HEK293 (cell line): ENCODE measurements around the gene SNX33.

Experiments
- CTCF ChIA-PET: fragments of 350-600 bp; formaldehyde crosslinking; extraction: SDS; loops from one replicate; lab custom pipeline; 2021; ENCODE audit warnings: antibody characterized with exemption; lab: Yijun Ruan, JAX
- POLR2A ChIA-PET: fragments of 300-600 bp; formaldehyde crosslinking; extraction: SDS; loops from one replicate; lab custom pipeline; 2020; ENCODE audit warnings: antibody characterized with exemption, inconsistent platforms; lab: Yijun Ruan, JAX
- H3K27ac ChIP-seq: fragments of 200-500 bp; sonication (Bioruptor generic); 2 replicates; pipeline ENCODE4 v1.5.1; 2014; ENCODE audit warnings: low read depth, low read length, control low read depth, inconsistent platforms; ENCODE audit errors: extremely low read depth
- H3K36me3 ChIP-seq, 2 experiments: fragments of 200-500 bp in 1 of 2; sonication (Bioruptor generic) in 1 of 2; 1 replicate in 1 of 2; 2 replicates in 1 of 2; pipeline ENCODE4 v1.5.1; 2014 to 2017; ENCODE audit warnings: inconsistent platforms in 2 of 2, low read length in 2 of 2; ENCODE audit not compliant: control insufficient read depth in 2 of 2, insufficient read depth in 1 of 2
- H3K4me1 ChIP-seq: fragments of 200-500 bp; sonication (Bioruptor generic); 2 replicates; pipeline ENCODE4 v1.5.1; 2014; ENCODE audit warnings: mild to moderate bottlenecking, low read length, inconsistent platforms; ENCODE audit not compliant: control insufficient read depth, insufficient read depth
- H3K4me3 ChIP-seq: 2 replicates; pipeline ENCODE4 v1.5.1; 2011; ENCODE audit warnings: low read depth, mild to moderate bottlenecking, control low read depth, low read length, moderate library complexity
- H3K9me3 ChIP-seq: fragments of 200-500 bp; sonication (Bioruptor generic); 2 replicates; pipeline ENCODE4 v1.5.1; 2014; ENCODE audit warnings: low read depth, low read length, inconsistent platforms; ENCODE audit not compliant: control insufficient read depth, insufficient read depth
- GLIS2 ChIP-seq: fragments of 450-650 bp; formaldehyde crosslinking; IDR thresholded peaks from 2 replicates; pipeline ENCODE4 v1.5.1; 2016; ENCODE audit warnings: missing biosample characterization, missing genetic modification characterization
- HOXC10 ChIP-seq: sonication (generic); formaldehyde crosslinking; IDR thresholded peaks from 2 replicates; pipeline ENCODE4 v1.8.1; 2023; ENCODE audit warnings: mild to moderate bottlenecking, missing genetic modification reagents
- ZBTB48 ChIP-seq: fragments of 450-650 bp; formaldehyde crosslinking; IDR thresholded peaks from 2 replicates; pipeline ENCODE4 v1.5.1; 2016; ENCODE audit warnings: missing biosample characterization, missing genetic modification characterization
- ZIC2 ChIP-seq: fragments of 450-650 bp; formaldehyde crosslinking; IDR thresholded peaks from 2 replicates; pipeline ENCODE4 v1.5.1; 2016; ENCODE audit warnings: missing biosample characterization, missing genetic modification characterization
- ZNF174 ChIP-seq: fragments of 450-650 bp; formaldehyde crosslinking; IDR thresholded peaks from 2 replicates; pipeline ENCODE4 v1.5.0; 2017; ENCODE audit warnings: missing biosample characterization, mild to moderate bottlenecking, missing genetic modification characterization
- ZNF292 ChIP-seq: fragments of 450-650 bp; formaldehyde crosslinking; IDR thresholded peaks from 2 replicates; pipeline ENCODE4 v1.5.1; 2016; ENCODE audit warnings: low read depth, missing biosample characterization, missing genetic modification characterization, borderline replicate concordance
- ZNF302 ChIP-seq: fragments of 450-650 bp; formaldehyde crosslinking; IDR thresholded peaks from 2 replicates; pipeline ENCODE4 v1.5.1; 2016; ENCODE audit warnings: missing biosample characterization, missing genetic modification characterization, low read depth
- ZNF37A ChIP-seq: fragments of 450-650 bp; IDR thresholded peaks from 2 replicates; pipeline ENCODE4 v1.5.1; 2018; ENCODE audit warnings: missing biosample characterization, missing genetic modification characterization
- ZNF423 ChIP-seq: fragments of 450-650 bp; formaldehyde crosslinking; IDR thresholded peaks from 2 replicates; pipeline ENCODE4 v1.5.1; 2016; ENCODE audit warnings: missing biosample characterization, missing genetic modification characterization
- ZNF677 ChIP-seq: fragments of 450-650 bp; IDR thresholded peaks from 2 replicates; pipeline ENCODE4 v1.5.0; 2018; ENCODE audit warnings: missing biosample characterization, mild to moderate bottlenecking, missing genetic modification characterization, moderate library complexity
- ZNF768 ChIP-seq: fragments of 450-650 bp; formaldehyde crosslinking; IDR thresholded peaks from 2 replicates; pipeline ENCODE4 v1.5.1; 2018; ENCODE audit warnings: missing biosample characterization, mild to moderate bottlenecking, missing genetic modification characterization
- TF ChIP-seq, protein P1 (sequence below): fragments of 450-650 bp; formaldehyde crosslinking; IDR thresholded peaks from 2 replicates; pipeline ENCODE4 v1.5.1; 2016; ENCODE audit warnings: missing biosample characterization, missing genetic modification characterization
- TF ChIP-seq, protein P2 (sequence below): fragments of 450-650 bp; formaldehyde crosslinking; IDR thresholded peaks from 2 replicates; pipeline ENCODE4 v1.5.1; 2016; ENCODE audit warnings: missing biosample characterization, missing genetic modification characterization
- TF ChIP-seq, protein P3 (sequence below): fragments of 450-650 bp; IDR thresholded peaks from 2 replicates; pipeline ENCODE4 v1.5.1; 2018; ENCODE audit warnings: missing biosample characterization, missing genetic modification characterization

SNX33 gene

DNA sequence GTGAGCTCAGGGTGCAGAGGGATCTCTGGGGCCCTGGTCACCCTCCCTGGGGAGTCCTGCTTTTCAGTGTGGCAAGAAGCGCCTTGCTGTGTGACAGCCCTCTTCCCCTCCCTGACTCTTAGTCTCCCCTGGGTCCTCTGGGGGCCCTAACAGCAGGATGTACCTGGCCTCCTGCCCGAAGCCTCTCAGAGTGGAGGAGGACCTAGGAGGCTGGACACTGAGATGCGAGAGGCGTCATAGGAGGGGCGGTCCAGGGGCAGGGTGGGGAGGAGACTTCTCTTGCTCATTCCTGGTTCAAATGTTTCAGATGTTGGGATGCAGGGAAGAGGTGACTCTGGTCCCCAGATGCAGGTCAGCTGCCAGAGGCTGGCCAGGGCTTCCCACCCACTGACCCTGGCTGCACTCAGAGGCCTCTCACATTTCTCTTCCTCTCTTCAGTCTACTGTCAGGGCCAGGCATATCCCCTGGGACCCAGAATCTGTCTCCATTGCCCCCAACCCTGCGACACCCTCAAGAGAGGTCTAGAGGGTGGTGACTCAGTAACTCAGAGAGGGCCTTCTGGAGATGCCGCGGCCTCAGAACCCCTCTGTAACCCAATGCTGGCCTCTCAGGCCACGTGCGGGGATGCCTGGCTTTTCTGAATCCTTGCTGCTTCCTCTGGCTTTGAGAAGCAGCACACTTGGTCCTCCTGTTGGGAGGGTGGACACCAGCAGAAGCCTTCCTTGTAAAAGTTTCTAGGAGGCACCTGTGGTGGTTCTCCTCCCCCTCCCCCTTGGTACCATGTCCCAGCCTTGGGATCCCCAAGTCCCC, 25.9 kb downstream of the SNX33 start:
- H3K4me1 ChIP-seq = peaks cover 10% of the 10 kb centered on the region
- CTCF ChIA-PET = interaction anchor here (0.6 to 1.6 kb wide), 6 partner anchors 8 to 305 kb away, joined by 3 to 19 read pairs (median 4); partner anchors contain the start of genes IMP3, MAN2C1 and SNX33
- H3K4me3 ChIP-seq = no peak overlapping the region
- no peak for TF ChIP-seq ZNF292 (tag by site-specific recombination)
- TF ChIP-seq ZIC2 (tag by site-specific recombination) = peak; percentile 91
- TF ChIP-seq ZNF174 = no peak
- TF ChIP-seq, protein P1, sequence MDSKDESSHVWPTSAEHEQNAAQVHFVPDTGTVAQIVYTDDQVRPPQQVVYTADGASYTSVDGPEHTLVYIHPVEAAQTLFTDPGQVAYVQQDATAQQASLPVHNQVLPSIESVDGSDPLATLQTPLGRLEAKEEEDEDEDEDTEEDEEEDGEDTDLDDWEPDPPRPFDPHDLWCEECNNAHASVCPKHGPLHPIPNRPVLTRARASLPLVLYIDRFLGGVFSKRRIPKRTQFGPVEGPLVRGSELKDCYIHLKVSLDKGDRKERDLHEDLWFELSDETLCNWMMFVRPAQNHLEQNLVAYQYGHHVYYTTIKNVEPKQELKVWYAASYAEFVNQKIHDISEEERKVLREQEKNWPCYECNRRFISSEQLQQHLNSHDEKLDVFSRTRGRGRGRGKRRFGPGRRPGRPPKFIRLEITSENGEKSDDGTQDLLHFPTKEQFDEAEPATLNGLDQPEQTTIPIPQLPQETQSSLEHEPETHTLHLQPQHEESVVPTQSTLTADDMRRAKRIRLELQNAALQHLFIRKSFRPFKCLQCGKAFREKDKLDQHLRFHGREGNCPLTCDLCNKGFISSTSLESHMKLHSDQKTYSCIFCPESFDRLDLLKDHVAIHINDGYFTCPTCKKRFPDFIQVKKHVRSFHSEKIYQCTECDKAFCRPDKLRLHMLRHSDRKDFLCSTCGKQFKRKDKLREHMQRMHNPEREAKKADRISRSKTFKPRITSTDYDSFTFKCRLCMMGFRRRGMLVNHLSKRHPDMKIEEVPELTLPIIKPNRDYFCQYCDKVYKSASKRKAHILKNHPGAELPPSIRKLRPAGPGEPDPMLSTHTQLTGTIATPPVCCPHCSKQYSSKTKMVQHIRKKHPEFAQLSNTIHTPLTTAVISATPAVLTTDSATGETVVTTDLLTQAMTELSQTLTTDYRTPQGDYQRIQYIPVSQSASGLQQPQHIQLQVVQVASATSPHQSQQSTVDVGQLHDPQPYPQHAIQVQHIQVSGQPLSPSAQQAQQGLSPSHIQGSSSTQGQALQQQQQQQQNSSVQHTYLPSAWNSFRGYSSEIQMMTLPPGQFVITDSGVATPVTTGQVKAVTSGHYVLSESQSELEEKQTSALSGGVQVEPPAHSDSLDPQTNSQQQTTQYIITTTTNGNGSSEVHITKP (tag by site-specific recombination) = no peak
- no peak for TF ChIP-seq ZNF302 (tag by site-specific recombination)
- TF ChIP-seq, protein P2, sequence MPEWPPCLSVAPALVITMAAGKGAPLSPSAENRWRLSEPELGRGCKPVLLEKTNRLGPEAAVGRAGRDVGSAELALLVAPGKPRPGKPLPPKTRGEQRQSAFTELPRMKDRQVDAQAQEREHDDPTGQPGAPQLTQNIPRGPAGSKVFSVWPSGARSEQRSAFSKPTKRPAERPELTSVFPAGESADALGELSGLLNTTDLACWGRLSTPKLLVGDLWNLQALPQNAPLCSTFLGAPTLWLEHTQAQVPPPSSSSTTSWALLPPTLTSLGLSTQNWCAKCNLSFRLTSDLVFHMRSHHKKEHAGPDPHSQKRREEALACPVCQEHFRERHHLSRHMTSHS (tag by site-specific recombination) = no peak
- TF ChIP-seq ZNF37A (tag by site-specific recombination) = no peak
- no peak for TF ChIP-seq ZNF768 (tag by site-specific recombination)
- no peak for TF ChIP-seq ZNF677 (tag by site-specific recombination)
- TF ChIP-seq HOXC10 (CRISPR knock-in tag) = no peak
- TF ChIP-seq, protein P3, sequence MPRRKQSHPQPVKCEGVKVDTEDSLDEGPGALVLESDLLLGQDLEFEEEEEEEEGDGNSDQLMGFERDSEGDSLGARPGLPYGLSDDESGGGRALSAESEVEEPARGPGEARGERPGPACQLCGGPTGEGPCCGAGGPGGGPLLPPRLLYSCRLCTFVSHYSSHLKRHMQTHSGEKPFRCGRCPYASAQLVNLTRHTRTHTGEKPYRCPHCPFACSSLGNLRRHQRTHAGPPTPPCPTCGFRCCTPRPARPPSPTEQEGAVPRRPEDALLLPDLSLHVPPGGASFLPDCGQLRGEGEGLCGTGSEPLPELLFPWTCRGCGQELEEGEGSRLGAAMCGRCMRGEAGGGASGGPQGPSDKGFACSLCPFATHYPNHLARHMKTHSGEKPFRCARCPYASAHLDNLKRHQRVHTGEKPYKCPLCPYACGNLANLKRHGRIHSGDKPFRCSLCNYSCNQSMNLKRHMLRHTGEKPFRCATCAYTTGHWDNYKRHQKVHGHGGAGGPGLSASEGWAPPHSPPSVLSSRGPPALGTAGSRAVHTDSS (tag by site-specific recombination) = no peak
- TF ChIP-seq ZNF423 (tag by site-specific recombination) = 0 out of 2 replicates have a peak, but pooled peaks have one; percentile 37
- no peaks in the 10 kb centered on the region for H3K9me3 ChIP-seq
- POLR2A ChIA-PET = interaction anchor here (1.1 to 3.7 kb wide), 8 partner anchors 9 to 305 kb away, joined by 3 to 36 read pairs (median 8); partner anchors contain the start of genes IMP3, MAN2C1, SIN3A and SNX33
- no peaks in the 10 kb centered on the region for H3K36me3 ChIP-seq
- peak overlapping the region; percentile 36; the same call in 1 of the 2 replicates for H3K27ac ChIP-seq

DNA sequence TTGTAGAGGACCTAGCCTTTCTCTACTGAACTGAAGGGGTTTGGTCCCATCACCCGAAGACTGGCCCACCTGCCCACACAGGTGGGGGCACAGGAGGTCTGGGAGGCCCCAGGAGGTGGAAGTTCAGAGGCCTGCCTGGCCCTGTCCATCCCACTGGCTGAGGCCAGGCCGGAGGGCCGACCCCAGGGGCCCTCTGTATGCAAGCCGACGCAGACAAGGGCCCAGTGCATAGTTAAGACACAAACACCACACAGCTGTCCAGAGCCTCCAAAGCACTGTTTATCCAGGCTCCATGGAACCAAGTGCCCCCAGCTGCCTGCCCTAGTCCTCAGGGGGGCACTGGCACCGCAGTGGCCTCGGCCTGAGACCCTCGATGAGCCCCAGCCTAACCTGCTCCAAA, 26.7 kb downstream of the SNX33 start:
- H3K4me1 ChIP-seq = peaks cover 10% of the 10 kb centered on the region
- H3K9me3 ChIP-seq = no peaks in the 10 kb centered on the region
- TF ChIP-seq ZBTB48 (tag by site-specific recombination) = no peak
- peak; percentile 56 for TF ChIP-seq GLIS2 (tag by site-specific recombination)
- ChIA-PET CTCF (interaction anchor here (0.8 to 3.3 kb wide), 2 partner anchors 34 to 307 kb away, joined by 3 to 14 read pairs; partner anchors contain the start of gene MAN2C1), POLR2A (interaction anchor here (3.7 kb wide), 1 partner anchor 35 kb away, joined by 36 read pairs; the partner anchor contains the start of gene IMP3)
- H3K4me3 ChIP-seq = no peak overlapping the region
- no peak overlapping the region for H3K27ac ChIP-seq
- H3K36me3 ChIP-seq = no peaks in the 10 kb centered on the region
